OCI-LY7 (cell line): ENCODE data around the gene CPSF3.

ENCODE experiments used
- CTCF ChIP-seq: fragments of 200-600 bp; sonication (generic); conservative IDR thresholded peaks from 2 replicates; pipeline ENCODE4 v1.5.1; 2014; ENCODE audit warnings: mild to moderate bottlenecking, antibody characterized with exemption, low read length, moderate library complexity, mixed read lengths
- EZH2phosphoT487 ChIP-seq: fragments of 200-600 bp; sonication (generic); IDR thresholded peaks from 2 replicates; pipeline ENCODE4 v1.6.1; 2018; ENCODE audit warnings: low read depth, borderline replicate concordance, mild to moderate bottlenecking, mixed run types, antibody characterized with exemption, low read length, moderate library complexity, mixed read lengths

- TF ChIP-seq CTCF: no peak
- no peak for TF ChIP-seq EZH2phosphoT487
These were observed 85.5 kb downstream of the CPSF3 start for GRCh38 chr2:9508931-9509330.
